HepG2 (cell line): Measurements from ENCODE around the gene CELF4. TPM values are rescaled to one million over a fixed set of nuclear protein-coding genes. Genes with fewer than 3 reads are reported as not detected.

Experiments used
- ATAC-seq: fragments of 200-7000 bp; cut with Tn5 transposase; 3 replicates; pipeline ENCODE4 v1.9.1; 2020; ENCODE audit warnings: mild to moderate bottlenecking, moderate library complexity
- BruUV-seq: library from RNA; stranded (reverse); fragments of 400-500 nt; replicated peaks from 2 replicates; lab custom pipeline; 2021; lab: Mats Ljungman, UMichigan
- CTCF ChIA-PET: fragments of 300-600 bp; formaldehyde crosslinking; extraction: SDS; loops from one replicate; lab custom pipeline; 2021; ENCODE audit warnings: low total read pairs, inconsistent platforms, low intra/inter-chr PET ratio; lab: Yijun Ruan, JAX
- POLR2A ChIA-PET: fragments of 350-600 bp; sonication (Branson Sonifier 250); formaldehyde crosslinking; loops from one replicate; lab custom pipeline; 2020; ENCODE audit warnings: antibody characterized with exemption, inconsistent platforms; lab: Yijun Ruan, JAX
- DNase-seq: peaks from one replicate; pipeline ENCODE4 v3.0.0-alpha.2; 2015; ENCODE audit warnings: low spot score
- FAIRE-seq: peaks from 3 replicates; lab custom pipeline; 2011; peaks lifted over from hg19 to GRCh38; lab: Jason Lieb, UNC
- H2AFZ ChIP-seq: one replicate; pipeline ENCODE4 v1.6.1; 2011; ENCODE audit warnings: low read length, inconsistent platforms
- H3K27ac ChIP-seq: fragments of 300-600 bp; 3 replicates; pipeline ENCODE4 v1.8.0; 2011; ENCODE audit warnings: mixed run types, mild to moderate bottlenecking, mixed read lengths, low read length, inconsistent platforms; ENCODE audit not compliant: insufficient read depth; ENCODE audit errors: extremely low read length
- H3K27me3 ChIP-seq, 2 experiments: fragments of 200-600 bp in 1 of 2; 2 replicates in 1 of 2; 3 replicates in 1 of 2; pipeline versions ENCODE4 v1.6.0 to v1.8.0; 2011; ENCODE audit warnings: low read length in 2 of 2, mild to moderate bottlenecking in 2 of 2, moderate library complexity in 2 of 2, inconsistent platforms in 1 of 2; ENCODE audit not compliant: insufficient read depth in 2 of 2, control insufficient read depth in 1 of 2
- H3K36me3 ChIP-seq, 2 experiments: fragments of 200-600 bp in 1 of 2; replicated peaks in 1 of 2; 2 replicates in 1 of 2; 3 replicates in 1 of 2; pipeline versions ENCODE4 v1.5.1 to v1.8.0; 2011; ENCODE audit warnings: low read length in 2 of 2, inconsistent platforms in 1 of 2; ENCODE audit not compliant: insufficient read depth in 2 of 2, control insufficient read depth in 1 of 2
- H3K4me1 ChIP-seq: 2 replicates; pipeline ENCODE4 v1.5.1; 2012; ENCODE audit warnings: low read length, inconsistent platforms; ENCODE audit not compliant: insufficient read depth
- H3K4me2 ChIP-seq: 2 replicates; pipeline ENCODE4 v1.6.0; 2011; ENCODE audit warnings: low read depth, low read length, inconsistent platforms
- H3K4me3 ChIP-seq, 3 experiments: fragments of 200-600 bp in 1 of 3; sonication (generic), shearing (Covaris generic) in 1 of 3; replicated peaks in 1 of 3; 2 replicates each; pipeline ENCODE4 v1.5.1; 2011 to 2016; ENCODE audit warnings: low read length in 3 of 3, inconsistent platforms in 2 of 3, low read depth in 2 of 3, mild to moderate bottlenecking in 2 of 3, control low read depth in 1 of 3, mixed read lengths in 1 of 3; ENCODE audit not compliant: insufficient read depth in 1 of 3
- H3K79me2 ChIP-seq: one replicate; pipeline ENCODE4 v1.6.1; 2011; ENCODE audit warnings: low read length, inconsistent platforms; ENCODE audit not compliant: insufficient read depth
- H3K9ac ChIP-seq: 2 replicates; pipeline ENCODE4 v1.6.0; 2011; ENCODE audit warnings: mild to moderate bottlenecking, low read depth, low read length, inconsistent platforms; ENCODE audit not compliant: insufficient read depth
- H3K9me3 ChIP-seq: 2 replicates; pipeline ENCODE4 v1.5.1; 2012; ENCODE audit warnings: mild to moderate bottlenecking, low read length
- H4K20me1 ChIP-seq: 2 replicates; pipeline ENCODE4 v1.6.0; 2011; ENCODE audit warnings: inconsistent platforms, mild to moderate bottlenecking, low read length, moderate library complexity; ENCODE audit not compliant: insufficient read depth
- GTF3A ChIP-seq: sonication (generic); formaldehyde crosslinking; conservative IDR thresholded peaks from 2 replicates; pipeline ENCODE4 v1.4.0; 2020; ENCODE audit warnings: mild to moderate bottlenecking, missing genetic modification reagents
- MAFG ChIP-seq: sonication (generic); formaldehyde crosslinking; IDR thresholded peaks from 2 replicates; pipeline ENCODE4 v1.5.1; 2020; ENCODE audit warnings: mild to moderate bottlenecking, missing genetic modification reagents
- RBFOX2 ChIP-seq: fragments of 200-400 bp; formaldehyde crosslinking; IDR thresholded peaks from 2 replicates; pipeline ENCODE4 v1.6.1; 2017; ENCODE audit warnings: low read depth, mild to moderate bottlenecking, low read length
- RFX1 ChIP-seq: fragments of 450-650 bp; IDR thresholded peaks from 2 replicates; pipeline ENCODE4 v1.6.1; 2017
- ZC3H4 ChIP-seq: sonication (generic); formaldehyde crosslinking; IDR thresholded peaks from 2 replicates; pipeline ENCODE4 v1.4.0; 2020; ENCODE audit warnings: missing genetic modification reagents, borderline replicate concordance
- ZNF18 ChIP-seq: sonication (generic); formaldehyde crosslinking; IDR thresholded peaks from 2 replicates; pipeline ENCODE4 v1.8.0; 2022; ENCODE audit warnings: mild to moderate bottlenecking, missing genetic modification reagents; ENCODE audit not compliant: insufficient replicate concordance
- ZNF282 ChIP-seq: fragments of 450-650 bp; IDR thresholded peaks from 2 replicates; pipeline ENCODE4 v1.6.1; 2018; ENCODE audit not compliant: partially characterized antibody
- ZNF382 ChIP-seq: sonication (generic); formaldehyde crosslinking; IDR thresholded peaks from 2 replicates; pipeline ENCODE4 v1.5.0; 2020; ENCODE audit warnings: missing genetic modification reagents, mild to moderate bottlenecking, borderline replicate concordance
- ZNF496 ChIP-seq: sonication (generic); formaldehyde crosslinking; IDR thresholded peaks from 2 replicates; pipeline ENCODE4 v1.8.1; 2023; ENCODE audit warnings: mild to moderate bottlenecking, moderate library complexity, missing genetic modification reagents; ENCODE audit not compliant: insufficient replicate concordance
- ZNF792 ChIP-seq: IDR thresholded peaks from 2 replicates; pipeline ENCODE4 v1.6.1; 2016
- ZNF883 ChIP-seq: sonication (generic); formaldehyde crosslinking; IDR thresholded peaks from 2 replicates; pipeline ENCODE4 v1.5.1; 2020; ENCODE audit warnings: mild to moderate bottlenecking, missing genetic modification reagents; ENCODE audit errors: not compliant biosample characterization
- WGBS: methylation state at CpG from one replicate; pipeline ENCODE4 v1.1.6; 2017; ENCODE audit warnings: low lambda C conversion rate; 5-methylcytosine and 5-hydroxymethylcytosine counted together
- in situ Hi-C: cut with HindIII; loops from 2 replicates; pipeline ENCODE4 v1.10.0; 2017; ENCODE audit warnings: low pct_unique_long_range_greater_than_20kb; ENCODE audit not compliant: extremely low pct_ligation_motif_present
- intact Hi-C: fragments of 100-400 bp; cut with micrococcal nuclease; formaldehyde crosslinking; loops from one replicate; pipeline ENCODE4 v1.10.0; 2022; ENCODE audit not compliant: unreplicated experiment
- polyA plus RNA-seq, 8 experiments: library from polyadenylated mRNA; depleted of rRNA in 3 of 8; stranded (reverse) in 7 of 8; unstranded in 1 of 8; fragments of >200 nt; fragmentation: Illumina TruSeq in 4 of 8; extraction: Trizol in 4 of 8; gene quantifications; 2 replicates each; pipeline versions ENCODE4 v1.2.1 to v1.2.3, GENCODE V29; 2011 to 2016; ENCODE audit warnings: low read depth in 4 of 8, missing spikeins in 1 of 8, mixed read lengths in 1 of 8; ENCODE audit not compliant: insufficient read depth in 1 of 8
- total RNA-seq, 5 experiments: library from RNA; depleted of rRNA; stranded (reverse); fragments of >200 nt; fragmentation: Illumina TruSeq; extraction: Trizol; gene quantifications; 2 replicates each; pipeline ENCODE4 v1.2.3, GENCODE V29; 2016; ENCODE audit warnings: low read depth in 1 of 5
- TF ChIP-seq, protein P1 (sequence below): sonication (generic); formaldehyde crosslinking; IDR thresholded peaks from 2 replicates; pipeline ENCODE4 v1.4.0; 2020; ENCODE audit warnings: mild to moderate bottlenecking, missing genetic modification reagents

CELF4 gene
- total and polyA plus RNA-seq, 2 of the 13 experiments (the other 11 are each of a cell fraction or from before 2014, with no cell fraction given) = not detected

DNA sequence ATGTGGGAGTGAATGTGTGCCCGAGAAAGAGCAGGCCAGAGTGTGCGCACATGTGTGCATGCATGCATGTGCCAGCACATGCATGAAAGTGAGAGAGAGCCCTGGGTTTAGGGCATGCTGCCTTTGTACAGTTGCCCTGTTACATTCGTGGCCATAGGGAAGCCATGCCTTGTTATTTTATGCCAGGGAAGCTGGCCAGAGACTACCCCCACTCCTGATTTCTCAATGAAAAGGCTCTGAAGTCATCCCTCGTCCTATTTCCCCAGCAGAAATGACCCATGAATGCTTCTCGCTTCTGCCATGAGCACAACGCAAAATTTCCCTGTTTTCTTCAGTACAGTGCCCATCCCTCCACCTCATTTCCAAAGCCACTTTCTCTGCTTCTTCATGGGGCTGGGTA is 143.0 kb downstream of the CELF4 start:
- no peak for DNase-seq

More for the DNA sequence above, 143.0 kb downstream of the CELF4 start:
- Histone ChIP-seq H3K9ac (no peak overlapping the region), H2AFZ (no peak overlapping the region), H3K36me3 (no peaks in the 10 kb centered on the region), H3K9me3 (no peaks in the 10 kb centered on the region)
- FAIRE-seq = no peak
- TF ChIP-seq ZNF382 (CRISPR knock-in tag) = no peak
- no peak for TF ChIP-seq ZNF792 (CRISPR knock-in tag)
- TF ChIP-seq ZNF883 (CRISPR knock-in tag) = no peak
- TF ChIP-seq ZNF282 = no peak
- TF ChIP-seq RFX1 = no peak
- TF ChIP-seq ZC3H4 (CRISPR knock-in tag) = no peak
- no peak for TF ChIP-seq ZNF496
- TF ChIP-seq GTF3A (CRISPR knock-in tag) = no peak
- no peak for TF ChIP-seq RBFOX2
- no peak for TF ChIP-seq ZNF18 (CRISPR knock-in tag)
- no peak for TF ChIP-seq MAFG (CRISPR knock-in tag)
- TF ChIP-seq, protein P1, sequence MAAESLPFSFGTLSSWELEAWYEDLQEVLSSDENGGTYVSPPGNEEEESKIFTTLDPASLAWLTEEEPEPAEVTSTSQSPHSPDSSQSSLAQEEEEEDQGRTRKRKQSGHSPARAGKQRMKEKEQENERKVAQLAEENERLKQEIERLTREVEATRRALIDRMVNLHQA (CRISPR knock-in tag) = no peak
- TF ChIP-seq, all 625 proteins: peak for 0
- POLR2A ChIA-PET = no interaction called here
- CTCF ChIA-PET = no interaction called here
- no peak for ATAC-seq
- Histone ChIP-seq H3K27me3 (peaks cover 0 to 10% of the 10 kb centered on the region in 2 experiments; a peak in 2 of 5 replicates), H3K27ac (no peak overlapping the region), H3K4me3 (no peak overlapping the region), H4K20me1 (no peaks in the 10 kb centered on the region), H3K4me1 (no peaks in the 10 kb centered on the region), H3K79me2 (no peaks in the 10 kb centered on the region), H3K4me2 (no peak overlapping the region)
- no TSS peak for BruUV-seq
- intact Hi-C loops (no loop called here), in situ Hi-C loops (no loop called here)
- WGBS = 34% methylated on average over 6 of the region's 6 CpGs
